Activated naive CD8-positive, alpha-beta T cell treated with anti-CD3 and anti-CD28 coated beads for 36 hours (primary cell): ENCODE data around the gene TBC1D10A. TPM values are rescaled to one million over a fixed set of nuclear protein-coding genes. Genes with fewer than 3 reads are reported as not detected.
A peak's percentile ranks its signal among the peaks of the same experiment; 100 is the strongest.

ENCODE experiments used
- DNase-seq: peaks from one replicate; pipeline ENCODE4 v3.0.0; 2021
- H3K27ac Mint-ChIP-seq: one replicate; pipeline ENCODE4 v1.8.0; 2022; ENCODE audit warnings: mild to moderate bottlenecking, moderate library complexity, mixed read lengths
- H3K27me3 Mint-ChIP-seq: one replicate; pipeline ENCODE4 v1.8.0; 2022; ENCODE audit warnings: mild to moderate bottlenecking, mixed read lengths
- H3K36me3 Mint-ChIP-seq: one replicate; pipeline ENCODE4 v1.8.0; 2021; ENCODE audit warnings: mild to moderate bottlenecking, mixed read lengths
- H3K4me1 Mint-ChIP-seq: one replicate; pipeline ENCODE4 v1.8.0; 2021; ENCODE audit warnings: mixed read lengths
- H3K4me3 Mint-ChIP-seq: one replicate; pipeline ENCODE4 v1.8.0; 2022; ENCODE audit warnings: mild to moderate bottlenecking, moderate library complexity, mixed read lengths
- H3K9me3 Mint-ChIP-seq: one replicate; pipeline ENCODE4 v1.8.0; 2022; ENCODE audit warnings: mixed read lengths
- total RNA-seq, 2 experiments: library from RNA; stranded (reverse); gene quantifications; one replicate each; pipeline ENCODE4 v1.2.3, GENCODE V29; 2021

The TBC1D10A gene
- total RNA-seq, 2 experiments from 2014 or later, result 13.0 to 14.4 TPM

GRCh38 chr22:30250661-30251267 lies 76.0 kb downstream of the TBC1D10A start:
- Mint-ChIP-seq H3K27me3 (peaks cover 11% of the 10 kb centered on the region), H3K9me3 (no peaks in the 10 kb centered on the region), H3K4me3 (no peak overlapping the region), H3K36me3 (peaks cover 4% of the 10 kb centered on the region), H3K4me1 (peaks cover 39% of the 10 kb centered on the region), H3K27ac (peak overlapping the region; percentile 38)
- peak; percentile 47 for DNase-seq

GRCh38 chr22:30250039-30250565 lies 76.6 kb downstream of the TBC1D10A start:
- Mint-ChIP-seq H3K27ac (peak overlapping the region; percentile 38), H3K36me3 (peaks cover 11% of the 10 kb centered on the region)

GRCh38 chr22:30249049-30250038 lies 77.4 kb downstream of the TBC1D10A start:
- no peak overlapping the region for H3K27ac Mint-ChIP-seq
- H3K4me3 Mint-ChIP-seq, result no peak overlapping the region
- peaks cover 11% of the 10 kb centered on the region for H3K27me3 Mint-ChIP-seq

More at GRCh38 chr22:30250039-30250565, 76.6 kb downstream of the TBC1D10A start:
- peaks cover 11% of the 10 kb centered on the region for H3K27me3 Mint-ChIP-seq
- no peaks in the 10 kb centered on the region for H3K9me3 Mint-ChIP-seq
- H3K4me1 Mint-ChIP-seq, result peaks cover 42% of the 10 kb centered on the region
- H3K4me3 Mint-ChIP-seq, result no peak overlapping the region
- no peak for DNase-seq

GRCh38 chr22:30248484-30248883 lies 78.3 kb downstream of the TBC1D10A start:
- Mint-ChIP-seq H3K27me3 (peaks cover 11% of the 10 kb centered on the region), H3K27ac (peak overlapping the region; percentile 90)

More at GRCh38 chr22:30249049-30250038, 77.4 kb downstream of the TBC1D10A start:
- no peaks in the 10 kb centered on the region for H3K9me3 Mint-ChIP-seq
- H3K36me3 Mint-ChIP-seq, result peaks cover 18% of the 10 kb centered on the region
- H3K4me1 Mint-ChIP-seq, result peaks cover 48% of the 10 kb centered on the region
- DNase-seq, result no peak

GRCh38 chr22:30247974-30248373 lies 78.8 kb downstream of the TBC1D10A start:
- H3K27me3 Mint-ChIP-seq, result peaks cover 11% of the 10 kb centered on the region

More at GRCh38 chr22:30248484-30248883, 78.3 kb downstream of the TBC1D10A start:
- Mint-ChIP-seq H3K4me1 (peaks cover 57% of the 10 kb centered on the region), H3K36me3 (peaks cover 27% of the 10 kb centered on the region), H3K4me3 (peak overlapping the region; percentile 59), H3K9me3 (no peaks in the 10 kb centered on the region)
- DNase-seq, result no peak

GRCh38 chr22:30247561-30247960 lies 79.2 kb downstream of the TBC1D10A start:
- peak overlapping the region; percentile 86 for H3K4me3 Mint-ChIP-seq
- peaks cover 59% of the 10 kb centered on the region for H3K4me1 Mint-ChIP-seq
- H3K36me3 Mint-ChIP-seq, result peaks cover 36% of the 10 kb centered on the region
- H3K27ac Mint-ChIP-seq, result peak overlapping the region; percentile 90
- H3K9me3 Mint-ChIP-seq, result no peaks in the 10 kb centered on the region
- H3K27me3 Mint-ChIP-seq, result peaks cover 11% of the 10 kb centered on the region
- DNase-seq, result no peak

More at GRCh38 chr22:30247974-30248373, 78.8 kb downstream of the TBC1D10A start:
- peaks cover 59% of the 10 kb centered on the region for H3K4me1 Mint-ChIP-seq
- no peaks in the 10 kb centered on the region for H3K9me3 Mint-ChIP-seq
- H3K4me3 Mint-ChIP-seq, result peak overlapping the region; percentile 59
- H3K27ac Mint-ChIP-seq, result peak overlapping the region; percentile 90
- peaks cover 32% of the 10 kb centered on the region for H3K36me3 Mint-ChIP-seq
- no peak for DNase-seq

GRCh38 chr22:30246814-30247376 lies 79.8 kb downstream of the TBC1D10A start:
- Mint-ChIP-seq H3K36me3 (peaks cover 39% of the 10 kb centered on the region), H3K4me1 (peaks cover 58% of the 10 kb centered on the region), H3K9me3 (no peaks in the 10 kb centered on the region), H3K4me3 (peak overlapping the region; percentile 86), H3K27me3 (peaks cover 11% of the 10 kb centered on the region), H3K27ac (peak overlapping the region; percentile 90)
- DNase-seq, result peak; percentile 53

GRCh38 chr22:30245985-30246813 lies 80.5 kb downstream of the TBC1D10A start, which contains the start of gene LIF:
Gene LIF (minus strand): TSS chr22:30246759. CDS start chr22:30246695, 64 bp downstream.
- peaks cover 42% of the 10 kb centered on the region for H3K36me3 Mint-ChIP-seq
- H3K9me3 Mint-ChIP-seq, result no peaks in the 10 kb centered on the region

GRCh38 chr22:30245181-30245984 lies 81.4 kb downstream of the TBC1D10A start:
- peak; percentile 44 for DNase-seq
- H3K36me3 Mint-ChIP-seq, result peaks cover 49% of the 10 kb centered on the region
- peaks cover 58% of the 10 kb centered on the region for H3K4me1 Mint-ChIP-seq
- H3K27me3 Mint-ChIP-seq, result peaks cover 11% of the 10 kb centered on the region
- peak overlapping the region; percentile 100 for H3K4me3 Mint-ChIP-seq
- H3K27ac Mint-ChIP-seq, result peak overlapping the region; percentile 99
- H3K9me3 Mint-ChIP-seq, result no peaks in the 10 kb centered on the region

More at GRCh38 chr22:30245985-30246813, 80.5 kb downstream of the TBC1D10A start, which contains the start of gene LIF:
- Mint-ChIP-seq H3K4me3 (peak within 1 kb of the TSS; percentile 100), H3K27me3 (peaks cover 11% of the 10 kb centered on the region), H3K27ac (peak within 1 kb of the TSS; percentile 99), H3K4me1 (peaks cover 59% of the 10 kb centered on the region)
- peak; percentile 79 for DNase-seq

- H3K27ac Mint-ChIP-seq, result peak overlapping the region; percentile 99
- H3K9me3 Mint-ChIP-seq, result no peaks in the 10 kb centered on the region
- H3K27me3 Mint-ChIP-seq, result peaks cover 11% of the 10 kb centered on the region
- H3K36me3 Mint-ChIP-seq, result peaks cover 49% of the 10 kb centered on the region
- peak overlapping the region; percentile 100 for H3K4me3 Mint-ChIP-seq
- peaks cover 55% of the 10 kb centered on the region for H3K4me1 Mint-ChIP-seq
- DNase-seq, result no peak
These were observed 82.1 kb downstream of the TBC1D10A start for GRCh38 chr22:30244641-30245040.

GRCh38 chr22:30244066-30244465 lies 82.7 kb downstream of the TBC1D10A start:
- DNase-seq, result no peak
- H3K27me3 Mint-ChIP-seq, result peaks cover 11% of the 10 kb centered on the region
- H3K4me3 Mint-ChIP-seq, result peak overlapping the region; percentile 100
- peaks cover 50% of the 10 kb centered on the region for H3K36me3 Mint-ChIP-seq
- peak overlapping the region; percentile 99 for H3K27ac Mint-ChIP-seq
- H3K9me3 Mint-ChIP-seq, result no peaks in the 10 kb centered on the region
- H3K4me1 Mint-ChIP-seq, result peaks cover 56% of the 10 kb centered on the region

GRCh38 chr22:30243661-30244060 lies 83.1 kb downstream of the TBC1D10A start:
- Mint-ChIP-seq H3K4me3 (peak overlapping the region; percentile 100), H3K36me3 (peaks cover 53% of the 10 kb centered on the region), H3K27ac (peak overlapping the region; percentile 99), H3K27me3 (peaks cover 10% of the 10 kb centered on the region), H3K9me3 (no peaks in the 10 kb centered on the region), H3K4me1 (peaks cover 58% of the 10 kb centered on the region)
- no peak for DNase-seq
